HepG2 (cell line): Measurements from ENCODE around the gene SDF2. TPM values are rescaled to one million over a fixed set of nuclear protein-coding genes. Genes with fewer than 3 reads are reported as not detected.

Source experiments
- BCL6 ChIP-seq: IDR thresholded peaks from 2 replicates; pipeline ENCODE4 v1.6.1; 2016; ENCODE audit warnings: missing genetic modification reagents, missing compliant biosample characterization
- BCLAF1 ChIP-seq: fragments of 450-650 bp; IDR thresholded peaks from 2 replicates; pipeline ENCODE4 v1.6.1; 2017; ENCODE audit warnings: mild to moderate bottlenecking
- DRAP1 ChIP-seq: IDR thresholded peaks from 2 replicates; pipeline ENCODE4 v1.6.1; 2016; ENCODE audit warnings: missing genetic modification reagents, missing compliant biosample characterization
- HNF4A ChIP-seq: sonication (generic); formaldehyde crosslinking; IDR thresholded peaks from 2 replicates; pipeline ENCODE4 v1.4.0; 2020; ENCODE audit warnings: missing genetic modification reagents
- NFKBIZ ChIP-seq: IDR thresholded peaks from 2 replicates; pipeline ENCODE4 v1.6.1; 2018; ENCODE audit warnings: missing genetic modification reagents, missing compliant biosample characterization
- PCBP1 ChIP-seq: fragments of 200-400 bp; formaldehyde crosslinking; IDR thresholded peaks from 2 replicates; pipeline ENCODE4 v1.6.1; 2017; ENCODE audit warnings: mild to moderate bottlenecking, low read depth, low read length, borderline replicate concordance
- RERE ChIP-seq: IDR thresholded peaks from 2 replicates; pipeline ENCODE4 v1.6.1; 2016; ENCODE audit warnings: low read depth, missing genetic modification reagents, missing compliant biosample characterization
- ZHX2 ChIP-seq, 2 experiments: sonication (generic) in 1 of 2; formaldehyde crosslinking in 1 of 2; IDR thresholded peaks; 2 replicates each; pipeline versions ENCODE4 v1.6.1 to v1.9.0; 2014 to 2022; ENCODE audit warnings: antibody characterized with exemption in 1 of 2, borderline replicate concordance in 1 of 2, inconsistent platforms in 1 of 2, low read depth in 1 of 2, missing genetic modification reagents in 1 of 2
- ZMYM4 ChIP-seq: sonication (generic); formaldehyde crosslinking; IDR thresholded peaks from 2 replicates; pipeline ENCODE4 v1.8.1; 2023; ENCODE audit warnings: mild to moderate bottlenecking, missing genetic modification reagents
- ZNF12 ChIP-seq: sonication (generic); formaldehyde crosslinking; IDR thresholded peaks from 2 replicates; pipeline ENCODE4 v1.5.0; 2020; ENCODE audit warnings: missing genetic modification reagents
- ZNF251 ChIP-seq: sonication (generic); formaldehyde crosslinking; IDR thresholded peaks from 2 replicates; pipeline ENCODE4 v1.9.0; 2021; ENCODE audit warnings: mild to moderate bottlenecking, missing genetic modification reagents
- polyA plus RNA-seq, 8 experiments: library from polyadenylated mRNA; depleted of rRNA in 3 of 8; stranded (reverse) in 7 of 8; unstranded in 1 of 8; fragments of >200 nt; fragmentation: Illumina TruSeq in 4 of 8; extraction: Trizol in 4 of 8; gene quantifications; 2 replicates each; pipeline versions ENCODE4 v1.2.1 to v1.2.3, GENCODE V29; 2011 to 2016; ENCODE audit warnings: low read depth in 4 of 8, missing spikeins in 1 of 8, mixed read lengths in 1 of 8; ENCODE audit not compliant: insufficient read depth in 1 of 8
- total RNA-seq, 5 experiments: library from RNA; depleted of rRNA; stranded (reverse); fragments of >200 nt; fragmentation: Illumina TruSeq; extraction: Trizol; gene quantifications; 2 replicates each; pipeline ENCODE4 v1.2.3, GENCODE V29; 2016; ENCODE audit warnings: low read depth in 1 of 5

SDF2 gene
- total and polyA plus RNA-seq, 2 of the 13 experiments (the other 11 are each of a cell fraction or from before 2014, with no cell fraction given), result 58.2 to 58.4 TPM

GRCh38 chr17:28698253-28698941 is 36.7 kb upstream of the SDF2 start (continued):
- TF ChIP-seq ZHX2 (IDR thresholded peaks at IDR 0.05; ENCODE audit: low read depth), result no peak; the same call in 1 of the 2 replicates
- TF ChIP-seq ZHX2 (CRISPR knock-in tag; IDR thresholded peaks at IDR 0.05; ENCODE audit: borderline replicate concordance), result no peak
- TF ChIP-seq NFKBIZ, result peak; percentile 39; the same call in 1 of the 2 replicates
- peak; percentile 94 for TF ChIP-seq DRAP1 (CRISPR knock-in tag)
- TF ChIP-seq BCL6 (CRISPR knock-in tag), result peak; percentile 57; the same call in 1 of the 2 replicates
- TF ChIP-seq ZNF12, result peak; percentile 82; the same call in 1 of the 2 replicates
- peak; percentile 82; the same call in 1 of the 2 replicates for TF ChIP-seq ZMYM4 (CRISPR knock-in tag)
- peak; percentile 99 for TF ChIP-seq HNF4A (CRISPR knock-in tag)
- TF ChIP-seq PCBP1, result no peak
- TF ChIP-seq ZNF251 (CRISPR knock-in tag), result no peak
- TF ChIP-seq BCLAF1, result no peak
- peak; percentile 31; the same call in 1 of the 2 replicates for TF ChIP-seq RERE (CRISPR knock-in tag)
